ENCODE data around the gene PAWR. TPM values are rescaled to one million over a fixed set of nuclear protein-coding genes. Genes with fewer than 3 reads are reported as not detected.

The PAWR gene
- total RNA-seq, 1 donor from 2014 or later: 52.1 TPM

GRCh38 chr12:79698966-79699365 lies 8.2 kb upstream of the PAWR start:
- Mint-ChIP-seq H3K9me3 (no peaks in the 10 kb centered on the region), H3K4me3 (no peak overlapping the region), H3K27me3 (ENCODE audit: low read depth) (peaks cover 13% of the 10 kb centered on the region), H3K27ac (ENCODE audit: unreplicated experiment) (no peak overlapping the region), H3K36me3 (ENCODE audit: low read depth) (no peaks in the 10 kb centered on the region), H3K4me1 (no peaks in the 10 kb centered on the region)
- DNase-seq (ENCODE audit: low read depth, low spot score): no peak
- TF ChIP-seq CTCF (conservative IDR thresholded peaks at IDR 0.05): no peak

GRCh38 chr12:79696416-79696815 lies 5.7 kb upstream of the PAWR start:
- TF ChIP-seq CTCF (conservative IDR thresholded peaks at IDR 0.05): no peak
- Mint-ChIP-seq H3K27ac (ENCODE audit: unreplicated experiment) (no peak overlapping the region), H3K9me3 (no peaks in the 10 kb centered on the region), H3K27me3 (ENCODE audit: low read depth) (peaks cover 38% of the 10 kb centered on the region), H3K4me3 (no peak overlapping the region), H3K4me1 (peaks cover 11% of the 10 kb centered on the region), H3K36me3 (ENCODE audit: low read depth) (no peaks in the 10 kb centered on the region)
- no peak for DNase-seq (ENCODE audit: low read depth, low spot score)

GRCh38 chr12:79692860-79693577 lies 2.3 kb upstream of the PAWR start:
- Mint-ChIP-seq H3K36me3 (ENCODE audit: low read depth) (no peaks in the 10 kb centered on the region), H3K4me1 (peaks cover 27% of the 10 kb centered on the region), H3K27me3 (ENCODE audit: low read depth) (peaks cover 40% of the 10 kb centered on the region), H3K27ac (ENCODE audit: unreplicated experiment) (no peak overlapping the region), H3K9me3 (no peaks in the 10 kb centered on the region), H3K4me3 (peak overlapping the region; percentile 91)
- no peak for TF ChIP-seq CTCF (conservative IDR thresholded peaks at IDR 0.05)
- DNase-seq (ENCODE audit: low read depth, low spot score): no peak

- no peak for DNase-seq (ENCODE audit: low read depth, low spot score)
- peaks cover 34% of the 10 kb centered on the region for H3K4me1 Mint-ChIP-seq
- peaks cover 40% of the 10 kb centered on the region for H3K27me3 Mint-ChIP-seq (ENCODE audit: low read depth)
- H3K4me3 Mint-ChIP-seq: peak overlapping the region; percentile 91
- TF ChIP-seq CTCF (conservative IDR thresholded peaks at IDR 0.05): no peak
- H3K9me3 Mint-ChIP-seq: no peaks in the 10 kb centered on the region
- H3K36me3 Mint-ChIP-seq (ENCODE audit: low read depth): no peaks in the 10 kb centered on the region
- no peak overlapping the region for H3K27ac Mint-ChIP-seq (ENCODE audit: unreplicated experiment)
Observed at GRCh38 chr12:79691511-79692248, 916 bp upstream of the PAWR start.

GRCh38 chr12:79690142-79690637 lies 574 bp downstream of the PAWR start:
- peak; percentile 54 for DNase-seq (ENCODE audit: low read depth, low spot score)
- no peaks in the 10 kb centered on the region for H3K36me3 Mint-ChIP-seq (ENCODE audit: low read depth)
- TF ChIP-seq CTCF (conservative IDR thresholded peaks at IDR 0.05): no peak
- H3K4me3 Mint-ChIP-seq: peak overlapping the region; percentile 93
- H3K4me1 Mint-ChIP-seq: peaks cover 34% of the 10 kb centered on the region
- no peaks in the 10 kb centered on the region for H3K9me3 Mint-ChIP-seq
- H3K27me3 Mint-ChIP-seq (ENCODE audit: low read depth): peaks cover 35% of the 10 kb centered on the region
- peak overlapping the region; percentile 68 for H3K27ac Mint-ChIP-seq (ENCODE audit: unreplicated experiment)
